T47D (cell line): Measurements from ENCODE around the gene LSM7.
A peak's percentile ranks its signal among the peaks of the same experiment; 100 is the strongest.

Source experiments
- DNase-seq, 2 experiments: peaks; one replicate each; pipeline versions ENCODE4 v3.0.0 to v3.0.0-alpha.2; 2011 to 2012; ENCODE audit warnings: low read depth in 1 of 2, low spot score in 1 of 2
- JUND ChIP-seq: IDR thresholded peaks from 2 replicates; pipeline ENCODE4 v1.6.1; 2012; ENCODE audit warnings: low read depth
- in situ Hi-C: cut with HindIII; loops from 2 replicates; pipeline ENCODE4 v1.10.0; 2016; ENCODE audit warnings: low sequenced_read_pairs, low pct_unique_long_range_greater_than_20kb

Gene LSM7

DNA sequence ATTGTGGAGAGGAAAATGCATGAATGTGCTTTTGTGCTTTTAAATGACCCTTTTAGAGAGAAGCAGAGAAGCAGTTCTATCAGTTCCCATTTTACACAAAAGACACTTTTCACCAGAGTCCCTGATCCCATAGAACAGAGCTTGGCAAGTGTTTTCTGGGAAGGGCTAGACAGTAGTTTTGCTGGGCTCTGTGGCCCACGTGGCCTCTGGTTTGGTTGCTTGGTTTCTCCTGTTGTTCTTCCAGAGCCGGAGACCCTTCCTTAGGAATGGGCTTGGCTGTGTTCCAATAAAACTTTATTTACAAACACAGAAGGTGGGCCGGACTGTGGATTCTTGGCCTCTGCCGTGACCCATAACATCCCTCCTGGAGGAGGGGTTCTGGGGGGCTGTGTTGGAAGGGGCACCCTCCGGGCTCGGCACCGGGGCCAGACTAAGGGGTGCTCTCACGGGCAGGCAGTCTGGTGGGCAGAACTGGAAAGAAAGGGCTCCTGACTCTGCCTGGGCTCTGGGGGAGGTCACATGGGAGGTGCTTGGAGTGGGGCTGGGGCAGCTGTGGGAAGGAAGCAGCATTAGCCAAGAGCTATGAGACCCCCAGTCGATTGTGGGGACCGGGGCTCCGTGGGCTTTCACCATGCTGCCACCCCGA lies 3.3 kb upstream of the LSM7 start:
- no peak for TF ChIP-seq JUND
- in situ Hi-C loops: no loop called here
- no peak for DNase-seq

- in situ Hi-C loops: no loop called here
- DNase-seq: no peak
- no peak for TF ChIP-seq JUND
These were observed 2.4 kb upstream of the LSM7 start for GRCh38 chr19:2330632-2331284.

DNA sequence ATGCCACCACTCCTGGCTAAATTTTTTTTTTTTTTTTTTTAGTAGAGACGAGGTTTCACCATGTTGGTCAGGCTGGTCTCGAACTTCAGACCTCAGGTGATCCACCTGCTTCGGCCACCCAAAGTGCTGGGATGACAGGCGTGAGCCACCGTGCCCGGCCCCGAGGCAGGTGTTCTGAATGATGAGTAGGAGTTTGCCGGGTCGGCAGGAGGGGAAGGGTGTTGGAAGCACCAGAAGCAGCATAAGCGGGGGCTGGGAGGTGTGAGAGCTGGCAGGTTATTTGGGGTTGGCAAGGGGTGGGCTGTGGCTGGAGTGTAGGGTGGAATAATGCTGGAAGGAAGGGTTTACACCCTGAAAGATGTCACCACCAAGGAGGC lies 1.9 kb upstream of the LSM7 start:
- no peak for TF ChIP-seq JUND
- DNase-seq: no peak
- in situ Hi-C loops: no loop called here

- in situ Hi-C loops: no loop called here
- no peak for TF ChIP-seq JUND
- no peak for DNase-seq
These were observed 1.1 kb upstream of the LSM7 start for GRCh38 chr19:2329501-2329916.

- in situ Hi-C loops: no loop called here
- no peak for TF ChIP-seq JUND
- DNase-seq: no peak
These were observed 728 bp upstream of the LSM7 start for GRCh38 chr19:2329149-2329478.

- in situ Hi-C loops: no loop called here
- peak; percentile 75 to 78 for DNase-seq
- TF ChIP-seq JUND: no peak
These were observed 499 bp downstream of the LSM7 start for GRCh38 chr19:2327773-2328400.

- no peak for TF ChIP-seq JUND
- DNase-seq: no peak
- in situ Hi-C loops: no loop called here
These were observed 1.6 kb downstream of the LSM7 start for GRCh38 chr19:2326699-2327360.

DNA sequence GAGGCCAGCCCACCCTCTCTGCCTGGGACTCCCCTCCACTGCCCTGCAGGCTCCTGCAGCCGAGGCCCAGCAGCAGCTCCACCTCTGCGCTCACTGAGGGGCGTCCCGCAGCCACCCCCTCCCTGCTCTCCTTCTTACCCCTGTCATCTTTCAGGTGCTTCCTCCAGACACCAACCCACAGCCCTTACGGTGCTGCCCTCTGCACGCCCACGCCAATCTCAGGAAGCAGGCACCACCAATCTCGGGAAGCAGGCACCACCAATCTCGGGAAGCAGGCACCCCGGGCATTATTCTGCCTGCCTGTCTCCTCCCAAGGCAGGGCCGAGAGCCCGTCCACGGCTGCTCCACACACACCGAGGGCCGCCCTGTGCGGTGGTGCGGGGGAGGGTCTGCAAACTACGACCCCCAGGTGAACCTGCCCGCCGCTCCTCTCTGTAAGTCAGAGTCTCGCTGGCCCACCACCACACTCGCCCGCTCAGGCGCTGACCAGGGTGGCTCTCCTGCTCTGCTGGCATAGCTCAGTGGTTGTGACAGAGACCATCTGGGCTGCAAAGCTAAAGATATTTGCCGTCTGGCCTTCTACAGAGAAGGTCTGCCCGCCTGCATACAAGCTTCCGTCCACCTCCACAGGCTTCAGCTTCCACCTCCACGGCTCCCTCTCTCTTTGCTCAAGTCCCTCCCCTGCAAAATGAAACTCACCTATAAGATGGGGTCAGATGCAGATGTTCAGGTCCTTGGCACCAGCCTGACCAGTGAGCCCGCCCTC lies 2.9 kb downstream of the LSM7 start:
- in situ Hi-C loops: no loop called here
- DNase-seq: no peak
- TF ChIP-seq JUND: no peak

DNA sequence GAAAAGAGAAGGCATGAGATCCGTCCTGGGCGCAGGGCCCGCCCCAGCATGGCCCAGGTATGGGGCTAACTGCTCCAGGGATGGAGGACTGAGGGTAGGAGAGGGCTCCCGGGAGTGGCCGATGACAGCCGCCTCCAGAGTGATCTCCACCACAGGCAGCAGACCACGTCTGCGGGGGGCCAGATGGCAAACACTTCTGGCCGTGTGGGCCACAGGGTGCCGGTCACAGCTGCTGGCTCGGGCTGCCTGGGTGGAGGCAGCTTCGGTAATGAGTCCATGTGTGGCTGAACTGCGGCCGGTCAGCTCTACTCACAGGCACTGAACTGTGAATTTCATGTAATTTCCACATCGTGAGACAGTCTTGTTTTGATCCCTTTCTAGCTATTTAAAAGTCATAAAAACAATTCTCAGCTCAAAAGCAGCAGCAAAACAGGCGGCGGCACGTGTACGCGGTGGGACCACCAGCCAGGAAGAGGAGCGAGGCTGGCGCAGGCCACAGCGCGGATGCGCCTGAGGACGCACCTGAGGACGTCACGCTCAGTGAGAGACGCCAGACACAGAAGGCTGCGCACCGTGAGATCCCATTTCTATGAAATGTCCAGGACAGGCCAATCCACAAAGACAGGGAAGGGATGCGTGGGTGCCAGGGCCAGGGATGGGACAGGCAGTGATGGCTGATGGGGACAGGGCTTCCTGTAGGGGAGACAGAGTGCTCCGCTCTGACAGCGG lies 4.0 kb downstream of the LSM7 start:
- no peak for TF ChIP-seq JUND
- DNase-seq: no peak
- in situ Hi-C loops: no loop called here

GRCh38 chr19:2323707-2324106 lies 4.7 kb downstream of the LSM7 start:
- in situ Hi-C loops: no loop called here
- no peak for DNase-seq
- no peak for TF ChIP-seq JUND

DNA sequence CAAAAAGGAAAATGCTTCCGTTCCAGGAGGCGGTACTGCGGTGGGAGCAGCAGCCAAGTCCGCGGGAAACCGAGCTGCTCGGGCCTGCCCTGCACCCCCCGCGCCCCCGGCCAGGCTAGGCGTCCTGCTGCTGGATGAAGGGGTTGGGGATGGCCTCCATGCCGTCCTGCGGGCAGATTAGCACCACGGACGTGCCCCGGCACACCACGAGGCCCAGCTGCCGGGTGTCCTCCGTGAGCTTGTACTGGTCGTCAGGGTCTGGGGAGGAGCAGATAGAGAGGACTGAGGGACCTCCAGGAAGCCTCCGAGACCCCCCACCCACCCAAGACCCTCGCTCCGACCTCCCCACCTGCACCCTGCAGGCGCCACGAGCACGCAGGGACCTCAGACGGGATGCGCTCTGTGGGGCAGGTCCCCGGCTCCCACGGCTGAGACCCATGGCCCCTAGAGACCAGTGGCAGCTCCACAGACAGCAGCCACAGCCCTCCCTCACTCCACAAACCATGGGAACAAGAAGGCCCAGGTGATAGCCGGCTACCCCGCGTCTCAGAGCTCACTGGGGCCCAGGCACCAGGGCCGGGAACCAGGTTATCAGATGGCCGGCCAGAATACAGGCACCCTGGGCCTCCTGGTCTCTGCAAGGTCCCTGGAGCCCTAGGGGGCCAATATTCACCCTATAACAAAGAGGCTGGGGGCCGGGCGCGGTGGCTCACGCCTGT lies 6.7 kb downstream of the LSM7 start:
- no peak for DNase-seq
- TF ChIP-seq JUND: no peak
- in situ Hi-C loops: no loop called here

- no peak for TF ChIP-seq JUND
- in situ Hi-C loops: no loop called here
- DNase-seq: no peak
These were observed 7.4 kb downstream of the LSM7 start for GRCh38 chr19:2320939-2321338.
